Stimulated activated CD4-positive, alpha-beta T cell treated with anti-CD3 and anti-CD28 coated beads, Interleukin-12 subunit alpha, Interleukin-12 subunit beta, amount 100 ng/mL, for 4 hours (primary cell): ENCODE measurements around the gene SEH1L.
"Not testable (repeated sequence)": the region's sequence is repeated elsewhere in the genome, so short reads cannot be mapped to it uniquely, and the experiment has no call there.

Experiments used
- DNase-seq: peaks from one replicate; pipeline ENCODE4 v3.0.0-alpha.2; 2020

Gene SEH1L

GRCh38 chr18:12944709-12945108 is 3.1 kb upstream of the SEH1L start:
- DNase-seq = no peak

DNA sequence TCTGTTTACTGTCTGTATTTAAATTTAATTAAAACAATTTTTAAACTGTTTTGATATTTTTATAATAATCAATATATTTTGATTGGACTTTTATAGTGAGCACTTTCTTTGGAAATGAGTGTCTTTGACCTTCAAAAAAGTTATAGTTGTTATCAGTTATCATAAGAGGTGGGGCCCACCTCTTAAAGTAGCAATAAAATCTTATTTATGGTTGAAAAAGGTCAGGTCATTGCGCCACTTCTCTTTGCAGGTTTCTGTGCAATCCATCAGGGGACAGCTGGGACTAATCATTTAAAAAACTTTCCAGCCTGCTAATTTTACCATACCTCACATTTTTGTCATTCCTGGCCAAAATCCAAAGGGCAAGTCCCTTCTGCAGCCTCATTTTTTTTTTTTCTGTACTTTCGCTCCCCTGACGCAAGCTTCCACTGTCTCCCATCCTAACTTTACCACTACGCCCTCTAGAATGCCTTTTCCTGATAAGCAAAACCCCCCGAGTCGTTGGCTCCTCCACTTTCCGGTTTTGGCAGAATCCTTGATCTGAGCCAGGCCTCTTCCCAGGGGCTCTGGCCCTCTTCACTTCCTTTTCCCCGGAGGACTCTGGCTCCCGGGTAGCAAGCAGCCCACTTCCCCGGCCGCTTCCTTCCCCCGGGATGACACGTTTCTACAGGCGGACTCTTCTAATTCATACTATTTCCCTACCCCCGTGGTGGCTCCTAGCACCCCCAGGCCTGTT is 1.1 kb upstream of the SEH1L start:
- no peak for DNase-seq

DNA sequence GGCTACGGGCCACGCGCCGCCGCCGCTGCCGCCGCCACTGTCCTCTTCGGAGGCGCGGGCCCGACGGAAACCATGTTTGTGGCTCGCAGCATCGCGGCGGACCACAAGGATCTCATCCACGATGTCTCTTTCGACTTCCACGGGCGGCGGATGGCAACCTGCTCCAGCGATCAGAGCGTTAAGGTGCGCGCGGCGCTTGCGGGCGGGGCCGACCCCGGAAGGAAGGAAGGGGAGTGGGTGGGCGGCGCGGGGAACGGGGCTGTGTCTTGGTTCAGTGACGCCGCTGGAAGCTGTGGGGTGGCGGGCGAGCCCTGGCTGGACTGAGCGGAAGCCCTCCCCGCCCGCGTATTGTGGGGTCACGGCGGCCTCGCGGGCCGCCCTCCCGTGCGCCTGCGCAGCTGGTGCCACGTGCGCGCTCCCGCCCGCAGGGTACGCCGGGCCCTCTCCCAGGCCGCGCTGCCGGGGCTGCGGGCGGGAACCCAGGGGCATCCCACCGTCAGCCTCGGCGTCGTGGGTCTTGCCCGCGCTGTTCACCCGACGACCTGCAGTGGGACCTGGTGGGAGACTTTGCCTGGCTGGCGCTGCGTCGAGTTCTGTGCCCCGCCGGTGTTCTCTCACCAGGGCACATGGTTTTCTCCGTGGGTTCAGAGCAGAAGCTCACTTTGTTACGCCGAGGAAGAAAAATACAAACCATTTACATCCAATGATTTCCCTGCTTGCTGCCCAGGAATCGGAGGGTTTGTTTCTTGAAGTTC is 416 bp downstream of the SEH1L start:
- peak; percentile 98 for DNase-seq

- DNase-seq = no peak
These were observed 10.7 kb downstream of the SEH1L start for GRCh38 chr18:12958478-12958877.

DNA sequence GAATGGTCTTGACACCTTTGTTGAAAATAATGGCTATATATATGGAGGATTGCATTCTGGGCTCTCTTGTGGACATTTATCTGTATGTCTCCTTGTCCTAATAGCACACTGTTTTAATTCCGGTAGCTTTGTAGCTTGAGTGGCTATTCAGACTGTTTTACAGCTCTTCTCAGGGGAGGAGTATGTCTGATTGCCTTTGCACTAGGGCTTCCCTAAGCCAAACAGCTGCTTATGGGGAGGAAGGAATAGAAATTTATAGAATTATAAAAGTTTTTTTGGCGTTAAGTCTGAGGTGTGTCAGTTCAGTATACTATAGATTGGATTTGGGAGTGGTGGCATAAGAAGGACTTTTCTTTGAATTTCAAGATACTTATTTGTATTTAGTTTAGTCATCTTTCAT is 12.6 kb downstream of the SEH1L start:
- no peak for DNase-seq

GRCh38 chr18:12960853-12961397 is 13.1 kb downstream of the SEH1L start:
- no peak for DNase-seq

DNA sequence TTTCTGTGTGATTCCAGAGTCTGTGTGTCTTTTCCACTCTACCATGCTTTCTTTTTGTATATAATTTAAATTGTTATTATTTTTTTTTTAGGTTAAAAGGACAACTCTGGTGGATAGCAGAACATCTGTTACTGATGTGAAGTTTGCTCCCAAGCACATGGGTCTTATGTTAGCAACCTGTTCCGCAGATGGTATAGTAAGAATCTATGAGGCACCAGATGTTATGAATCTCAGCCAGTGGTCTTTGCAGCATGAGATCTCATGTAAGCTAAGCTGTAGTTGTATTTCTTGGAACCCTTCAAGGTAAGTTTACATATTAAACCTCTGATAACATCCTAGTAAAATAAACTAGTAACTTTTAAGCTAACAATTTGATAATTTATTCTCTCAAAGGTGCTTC is 15.3 kb downstream of the SEH1L start:
- DNase-seq = no peak

- no peak for DNase-seq
These were observed 20.3 kb downstream of the SEH1L start for GRCh38 chr18:12968115-12968514.

DNA sequence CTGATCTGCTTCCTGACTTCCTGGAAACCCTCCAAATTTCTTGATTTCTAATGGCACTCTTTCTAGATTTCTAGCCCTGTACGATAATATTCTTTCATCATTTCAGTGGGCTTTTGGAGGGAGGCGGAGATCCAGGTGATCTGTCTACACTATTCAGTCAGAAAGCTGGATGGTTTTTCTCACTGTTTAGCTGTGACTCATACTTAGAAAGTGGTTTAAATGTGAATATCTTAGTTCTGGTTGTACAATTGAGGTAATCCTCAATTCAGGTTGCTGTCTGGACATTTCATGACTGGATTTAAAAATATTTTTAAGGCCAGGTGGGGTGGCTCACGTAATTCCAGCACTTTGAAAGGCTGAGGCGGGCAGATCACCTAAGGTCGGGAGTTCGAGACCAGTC is 20.8 kb downstream of the SEH1L start:
- DNase-seq = no peak

GRCh38 chr18:12973562-12974213 is 25.9 kb downstream of the SEH1L start:
- no peak for DNase-seq

GRCh38 chr18:12975488-12975887 is 27.7 kb downstream of the SEH1L start:
- DNase-seq = no peak

- DNase-seq = no peak
These were observed 28.5 kb downstream of the SEH1L start for GRCh38 chr18:12976305-12976704.

DNA sequence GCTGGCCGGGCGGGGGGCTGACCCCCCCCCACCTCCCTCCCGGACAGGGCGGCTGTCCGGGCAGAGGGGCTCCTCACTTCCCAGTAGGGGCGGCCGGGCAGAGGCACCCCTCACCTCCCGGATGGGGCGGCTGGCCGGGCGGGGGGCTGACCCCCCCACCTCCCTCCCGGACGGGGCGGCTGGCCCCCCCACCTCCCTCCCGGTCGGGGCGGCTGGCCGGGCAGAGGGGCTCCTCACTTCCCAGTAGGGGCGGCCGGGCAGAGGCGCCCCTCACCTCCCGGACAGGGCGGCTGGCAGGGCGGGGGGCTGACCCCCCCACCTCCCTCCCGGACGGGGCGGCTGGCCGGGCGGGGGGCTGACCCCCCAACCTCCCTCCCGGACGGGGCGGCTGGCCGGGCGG is 32.3 kb downstream of the SEH1L start:
- not testable (repeated sequence) for DNase-seq

GRCh38 chr18:12989397-12990122 is 41.7 kb downstream of the SEH1L start:
- no peak for DNase-seq

GRCh38 chr18:12990123-12990475 is 42.3 kb downstream of the SEH1L start:
- DNase-seq = no peak

GRCh38 chr18:12990641-12990966 is 42.8 kb downstream of the SEH1L start:
- DNase-seq = no peak

GRCh38 chr18:12990967-12991820 is 43.4 kb downstream of the SEH1L start, which contains the start of gene CEP192:
TSS of gene CEP192 (plus strand) at chr18:12991362. CDS start at chr18:12999425, 8,063 bp downstream.
- DNase-seq = peak; percentile 94

- DNase-seq = no peak
These were observed 44.0 kb downstream of the SEH1L start for GRCh38 chr18:12991821-12992179.

- no peak for DNase-seq
These were observed 45.6 kb downstream of the SEH1L start for GRCh38 chr18:12993439-12993838.

DNA sequence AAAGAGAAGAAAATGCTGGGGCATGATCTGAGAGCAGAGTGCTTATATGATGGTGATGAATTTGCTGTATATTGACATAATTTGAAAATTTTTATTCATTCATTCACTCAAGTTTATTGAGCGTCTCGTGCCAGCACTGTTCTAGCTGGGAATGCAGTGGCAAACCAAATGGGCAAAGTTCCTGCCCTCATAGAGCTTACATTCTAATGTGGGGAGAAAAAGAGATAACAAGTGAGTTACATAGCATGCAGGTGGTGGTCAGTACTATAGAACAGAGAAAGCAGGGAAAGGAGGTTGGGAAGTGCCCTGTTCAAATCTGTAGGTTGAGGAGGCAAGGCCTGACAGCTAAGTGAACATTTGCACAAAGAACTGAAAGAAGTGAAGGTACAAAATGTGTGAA is 47.6 kb downstream of the SEH1L start:
- no peak for DNase-seq

GRCh38 chr18:12995952-12996477 is 48.2 kb downstream of the SEH1L start:
- no peak for DNase-seq
